ENCODE data around the gene PLA2G3. TPM values are rescaled to one million over a fixed set of nuclear protein-coding genes. Genes with fewer than 3 reads are reported as not detected.

Gene PLA2G3
- total and polyA plus RNA-seq, 2 donors from 2014 or later, result 1.2 TPM; not detected in 1

- no peak for DNase-seq
- TF ChIP-seq CTCF (IDR thresholded peaks at IDR 0.05; ENCODE audit: borderline replicate concordance, extremely low read depth, insufficient read depth), result no peak
- Histone ChIP-seq H3K27ac (ENCODE audit: low read depth in 2 of 2, low read length in 2 of 2) (peak overlapping the region in 1 of 2 donors; percentile 81), H3K4me3 (ENCODE audit: low read length in 3 of 3) (no peak overlapping the region), H3K27me3 (ENCODE audit: control insufficient read depth, insufficient read depth, low read length) (no peaks in the 10 kb centered on the region), H3K9me3 (ENCODE audit: control insufficient read depth in 2 of 3, insufficient read depth in 1 of 3, low read length in 3 of 3) (no peaks in the 10 kb centered on the region), H3K9ac (ENCODE audit: low read length in 3 of 3) (peak overlapping the region in 2 of 3 donors; percentile 32 to 46), H3K4me1 (ENCODE audit: control insufficient read depth in 2 of 3, insufficient read depth in 2 of 3, low read depth in 1 of 3, low read length in 3 of 3) (peaks cover 0 to 15% (median 0%) of the 10 kb centered on the region in 3 donors), H3K36me3 (ENCODE audit: control insufficient read depth in 2 of 3, insufficient read depth in 3 of 3, low read length in 3 of 3) (peaks cover 0 to 2% (median 0%) of the 10 kb centered on the region in 3 donors)
- intact Hi-C loops (cut with DNase I), result no loop called here
- FAIRE-seq, result no peak
These were observed 14.7 kb downstream of the PLA2G3 start for GRCh38 chr22:31125521-31126117.

- intact Hi-C loops (cut with DNase I), result no loop called here
- no peaks in the 10 kb centered on the region for H3K27me3 ChIP-seq (ENCODE audit: control insufficient read depth, insufficient read depth, low read length)
- DNase-seq (no peak), FAIRE-seq (no peak)
- no peak for TF ChIP-seq CTCF (IDR thresholded peaks at IDR 0.05; ENCODE audit: borderline replicate concordance, extremely low read depth, insufficient read depth)
- peak overlapping the region in 2 of 3 donors; percentile 31 to 98 for H3K9ac ChIP-seq (ENCODE audit: low read length in 3 of 3)
- H3K36me3 ChIP-seq (ENCODE audit: control insufficient read depth in 2 of 3, insufficient read depth in 3 of 3, low read length in 3 of 3), result peaks cover 0 to 2% (median 0%) of the 10 kb centered on the region in 3 donors
- H3K9me3 ChIP-seq (ENCODE audit: control insufficient read depth in 2 of 3, insufficient read depth in 1 of 3, low read length in 3 of 3), result no peaks in the 10 kb centered on the region
- peak overlapping the region in 1 of 2 donors; percentile 40 for H3K27ac ChIP-seq (ENCODE audit: low read depth in 2 of 2, low read length in 2 of 2)
- H3K4me1 ChIP-seq (ENCODE audit: control insufficient read depth in 2 of 3, insufficient read depth in 2 of 3, low read depth in 1 of 3, low read length in 3 of 3), result peaks cover 0 to 15% (median 0%) of the 10 kb centered on the region in 3 donors
- H3K4me3 ChIP-seq (ENCODE audit: low read length in 3 of 3), result peak overlapping the region in 2 of 3 donors; percentile 41 to 80
These were observed 15.4 kb downstream of the PLA2G3 start for GRCh38 chr22:31124811-31125465.

- Histone ChIP-seq H3K36me3 (ENCODE audit: control insufficient read depth in 2 of 3, insufficient read depth in 3 of 3, low read length in 3 of 3) (peaks cover 0 to 2% (median 0%) of the 10 kb centered on the region in 3 donors), H3K27ac (ENCODE audit: low read depth in 2 of 2, low read length in 2 of 2) (peak overlapping the region in 1 of 2 donors; percentile 40), H3K4me1 (ENCODE audit: control insufficient read depth in 2 of 3, insufficient read depth in 2 of 3, low read depth in 1 of 3, low read length in 3 of 3) (peaks cover 0 to 15% (median 0%) of the 10 kb centered on the region in 3 donors), H3K4me3 (ENCODE audit: low read length in 3 of 3) (peak overlapping the region in 2 of 3 donors; percentile 41 to 80), H3K9me3 (ENCODE audit: control insufficient read depth in 2 of 3, insufficient read depth in 1 of 3, low read length in 3 of 3) (no peaks in the 10 kb centered on the region), H3K9ac (ENCODE audit: low read length in 3 of 3) (peak overlapping the region in 2 of 3 donors; percentile 17 to 98), H3K27me3 (ENCODE audit: control insufficient read depth, insufficient read depth, low read length) (no peaks in the 10 kb centered on the region)
- intact Hi-C loops (cut with DNase I), result no loop called here
- TF ChIP-seq CTCF (IDR thresholded peaks at IDR 0.05; ENCODE audit: borderline replicate concordance, extremely low read depth, insufficient read depth), result no peak
- no peak for FAIRE-seq
- DNase-seq, result no peak
These were observed 16.0 kb downstream of the PLA2G3 start for GRCh38 chr22:31124290-31124689.

Measured in kidney (tissue), 14 donors.